HG03066 (cell line): ENCODE data around the gene TRNT1.

Experiments
- ATAC-seq: cut with Tn5 transposase; IDR thresholded peaks from one replicate; pipeline ENCODE4 v1.9.1; 2021; ENCODE audit warnings: low read depth; ENCODE audit not compliant: unreplicated experiment

The TRNT1 gene

DNA sequence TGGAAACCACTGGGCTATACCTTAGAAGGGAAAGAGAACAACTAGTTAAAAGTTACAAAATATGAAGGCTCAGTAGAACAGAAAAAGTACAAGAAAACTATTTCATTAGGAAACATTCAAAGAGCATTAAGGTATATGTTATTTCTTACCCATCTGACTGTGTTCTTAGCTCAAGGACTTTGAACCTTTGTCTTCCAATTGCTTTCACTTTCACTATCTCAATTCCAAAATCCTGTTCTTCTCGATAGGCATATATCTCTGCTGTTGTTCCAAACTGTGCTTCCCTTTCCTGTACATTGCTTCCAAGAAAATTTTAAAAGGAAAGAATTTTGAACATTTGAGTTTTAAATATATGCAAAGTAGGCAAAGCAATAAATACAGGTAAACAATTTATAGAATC lies 45.9 kb downstream of the TRNT1 start:
- no peak for ATAC-seq

DNA sequence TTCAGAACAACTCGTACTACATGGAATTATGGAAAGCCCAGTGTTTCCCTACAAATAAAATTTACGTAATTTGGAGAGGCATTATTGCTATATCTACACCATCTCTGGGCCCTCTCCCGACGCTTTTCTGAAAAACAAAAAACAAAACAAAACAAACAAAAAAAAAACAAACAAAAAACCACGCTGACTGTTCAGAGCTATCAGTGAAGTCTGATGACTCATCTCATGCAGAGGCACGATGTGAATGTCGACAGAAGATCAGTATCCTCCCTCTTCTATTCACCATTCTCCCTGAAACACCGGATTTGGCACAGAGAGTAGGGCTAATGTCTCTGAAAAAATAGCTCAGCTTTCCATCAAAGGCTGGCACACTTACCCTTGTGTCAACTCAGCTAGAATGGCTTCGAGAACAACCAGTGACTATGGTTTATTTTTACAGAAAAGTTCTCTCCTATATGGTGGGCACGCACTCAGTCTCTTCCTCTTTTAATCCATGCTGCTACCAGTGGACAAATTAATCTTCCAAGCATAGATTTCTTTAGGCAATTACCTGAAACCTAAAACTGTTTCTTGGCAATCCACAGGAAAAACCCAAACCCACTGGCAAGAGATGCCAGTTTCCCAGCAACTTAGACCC lies 51.2 kb downstream of the TRNT1 start:
- ATAC-seq = no peak

DNA sequence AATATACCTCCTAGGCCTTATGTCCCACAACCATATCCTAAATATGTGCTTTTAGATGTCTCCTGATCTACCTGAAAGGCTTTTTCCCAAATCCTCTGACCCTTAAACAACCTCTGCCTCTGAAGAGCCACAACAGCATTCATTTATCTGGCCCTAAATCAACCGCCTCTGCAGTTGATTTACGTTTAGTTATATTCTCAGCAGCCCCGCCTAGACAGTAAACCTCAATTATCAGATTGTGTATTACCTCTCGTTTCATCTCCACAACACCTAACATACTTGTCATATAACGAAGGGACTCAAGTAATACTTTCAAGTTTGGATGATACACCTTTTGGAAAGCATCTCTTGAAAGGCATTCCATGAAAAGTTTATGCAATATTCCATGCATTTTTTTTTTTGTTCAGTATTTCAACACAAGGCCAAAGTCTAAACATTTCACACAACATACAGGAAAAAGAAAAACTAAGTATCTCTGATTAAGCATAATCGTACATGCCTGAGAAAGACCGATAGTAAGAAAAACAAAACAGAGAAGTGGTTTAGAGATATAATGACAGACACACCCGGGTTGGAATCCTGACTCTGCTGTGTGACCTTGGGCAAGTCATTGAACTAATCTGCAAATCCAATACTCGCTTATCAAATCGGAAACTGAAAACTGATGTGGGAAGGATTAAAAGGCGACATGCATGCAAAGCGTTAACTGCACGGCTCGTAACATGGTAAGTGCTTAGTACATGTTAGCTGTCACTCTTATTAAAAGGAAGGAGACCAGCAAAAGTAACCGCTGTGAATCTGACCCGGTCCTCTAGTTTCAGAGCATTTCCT lies 52.0 kb downstream of the TRNT1 start:
- no peak for ATAC-seq

DNA sequence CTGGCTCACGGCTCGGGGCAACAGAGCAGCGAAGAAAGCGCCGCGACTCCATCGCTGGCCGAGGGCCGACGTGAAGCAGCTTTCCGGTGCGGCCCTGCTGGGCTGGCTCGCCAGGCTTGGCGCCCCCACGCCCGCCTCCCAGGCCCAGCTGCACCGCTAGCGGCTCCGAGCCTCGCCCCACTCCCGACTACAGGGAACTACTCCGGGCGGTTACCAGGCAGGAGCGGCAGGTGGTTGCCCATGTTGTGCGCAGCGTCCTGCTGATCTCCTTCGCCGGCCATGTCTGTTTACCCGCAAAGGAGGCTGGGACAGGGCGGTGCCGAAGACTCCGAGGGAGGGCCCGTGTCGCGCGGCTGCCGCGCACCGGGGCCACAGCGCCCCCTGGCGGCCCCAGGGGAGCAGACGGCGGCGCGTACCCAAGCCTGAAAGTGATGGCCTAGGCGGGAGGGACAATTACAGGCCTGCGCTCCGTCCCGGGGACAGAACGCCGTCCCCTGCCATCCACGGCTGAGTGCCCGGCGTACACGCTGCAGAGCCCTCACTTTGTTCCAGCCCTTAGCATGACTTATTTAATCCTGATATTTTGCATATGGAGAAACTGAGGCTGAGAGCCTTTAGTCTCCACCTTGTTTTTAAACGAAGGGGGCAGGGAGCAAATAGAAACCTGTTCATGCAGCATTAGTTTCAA lies 52.8 kb downstream of the TRNT1 start, which contains the start of gene CRBN:
Gene CRBN (minus strand): TSS at position 285 of the 688 bp plus-strand sequence. CDS start 4 bp downstream, at position 281.
- ATAC-seq = peak; percentile 99

DNA sequence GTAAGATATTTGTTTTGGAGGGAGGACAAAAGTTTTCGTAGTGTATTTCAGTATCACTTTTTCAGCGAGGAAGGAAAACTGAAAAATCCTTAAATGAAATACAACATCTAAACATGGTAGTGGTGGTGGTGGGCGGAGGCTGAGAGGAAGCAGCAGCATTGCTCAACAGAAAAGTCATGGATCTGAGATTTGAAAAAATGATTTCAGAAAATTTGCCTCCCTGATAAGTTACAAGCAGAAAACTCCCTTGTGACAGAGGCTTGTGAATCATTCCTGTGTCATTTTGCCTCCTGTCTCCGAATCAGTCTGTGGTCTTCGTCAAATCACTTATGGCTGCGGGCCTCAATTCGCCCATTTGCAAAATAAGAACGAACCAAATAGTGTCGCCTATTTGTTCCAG lies 53.7 kb downstream of the TRNT1 start:
- ATAC-seq = no peak

DNA sequence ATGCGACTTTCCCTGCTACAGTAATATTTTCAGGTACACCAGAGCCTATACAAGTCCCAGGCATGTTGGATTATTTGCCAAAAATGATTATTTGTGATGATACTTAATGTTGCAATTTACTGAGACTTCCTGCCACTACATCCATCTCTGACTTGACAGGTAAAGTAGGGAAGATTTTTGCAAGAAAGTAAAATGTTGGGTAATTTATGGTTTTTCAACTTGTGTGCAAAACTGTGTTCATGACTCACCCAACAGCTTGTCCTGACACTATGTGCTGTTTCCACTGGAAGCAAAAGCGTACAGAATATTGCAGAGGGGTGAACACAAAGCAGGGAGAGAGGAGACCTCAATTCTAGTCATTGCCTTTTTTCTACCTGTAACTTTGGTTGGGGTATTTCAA lies 58.1 kb downstream of the TRNT1 start:
- ATAC-seq = no peak

DNA sequence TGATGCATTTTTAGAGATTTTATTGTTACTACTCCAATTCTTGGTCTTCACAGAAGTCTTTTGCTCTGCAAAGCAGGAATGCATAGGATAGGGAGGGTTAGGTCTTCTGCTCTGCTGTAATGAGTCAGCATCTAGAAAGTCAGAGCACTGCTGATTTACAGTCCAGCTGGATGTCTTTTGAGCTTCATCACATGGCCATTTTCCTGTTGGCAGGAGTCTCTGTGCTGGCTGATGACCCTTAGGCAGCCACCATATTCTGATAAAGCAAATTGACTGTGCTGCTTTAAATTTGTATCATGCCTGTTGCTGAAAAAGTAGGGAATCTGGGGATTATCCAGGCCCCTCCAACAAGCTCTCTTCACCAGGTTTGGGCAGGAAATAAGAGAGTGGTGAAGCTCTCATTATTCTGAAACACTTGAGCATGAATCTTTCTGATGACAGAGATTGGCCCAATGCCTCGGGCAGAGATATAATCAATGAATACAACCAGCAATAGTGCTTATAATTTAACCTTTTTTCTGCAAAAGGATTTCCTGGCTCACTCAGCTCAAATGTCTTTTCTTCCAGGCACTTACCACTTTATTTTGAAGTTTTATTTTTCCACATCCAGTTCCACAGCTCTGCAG lies 62.5 kb downstream of the TRNT1 start:
- ATAC-seq = no peak

DNA sequence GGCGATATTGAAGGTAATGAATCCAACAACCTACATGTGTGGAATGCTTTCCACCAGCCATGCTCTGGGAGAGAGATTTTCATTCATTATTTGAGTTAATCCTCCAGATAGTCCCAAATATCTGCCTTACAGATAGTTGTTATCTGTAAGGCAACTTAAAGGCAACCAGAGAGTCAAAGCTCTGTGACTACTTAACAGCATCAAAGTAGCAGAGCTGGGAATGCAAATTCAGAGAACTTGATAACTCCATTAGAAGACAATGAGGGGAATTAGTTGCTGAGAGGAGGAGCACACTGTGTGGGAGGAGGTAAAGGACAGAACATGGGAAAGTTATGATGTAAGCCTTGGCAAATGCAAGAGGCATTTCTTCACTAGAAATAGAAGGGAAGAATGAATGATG lies 63.2 kb downstream of the TRNT1 start:
- ATAC-seq = no peak

DNA sequence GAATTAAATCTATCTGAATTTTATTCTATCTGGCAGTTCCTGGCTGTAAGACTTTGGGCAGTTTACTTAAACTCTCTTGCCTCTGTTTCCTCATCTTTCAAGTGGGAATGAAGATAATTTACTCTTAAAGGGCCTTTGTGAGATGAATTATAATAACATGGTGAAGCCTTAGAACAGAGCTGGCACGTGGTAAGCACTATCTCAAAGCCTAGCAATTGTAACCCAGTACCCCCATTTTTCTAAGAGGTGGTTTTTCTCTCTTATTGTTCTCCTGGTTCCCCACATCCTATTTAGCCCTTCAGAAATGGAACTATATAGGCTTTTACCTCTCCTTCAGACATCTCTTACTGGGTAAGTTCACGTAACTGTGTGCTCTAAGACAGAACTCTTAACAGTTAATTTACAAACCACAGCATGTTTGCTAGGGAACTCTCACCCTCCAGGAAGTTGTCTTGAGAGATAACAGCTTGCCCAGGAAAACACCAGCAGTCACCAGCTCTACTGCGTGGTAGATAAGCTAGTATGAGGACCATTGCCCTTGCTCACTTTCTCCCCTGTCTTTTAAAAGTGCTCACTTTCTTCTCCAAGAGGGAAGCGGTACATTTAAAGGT lies 65.0 kb downstream of the TRNT1 start:
- ATAC-seq = no peak

DNA sequence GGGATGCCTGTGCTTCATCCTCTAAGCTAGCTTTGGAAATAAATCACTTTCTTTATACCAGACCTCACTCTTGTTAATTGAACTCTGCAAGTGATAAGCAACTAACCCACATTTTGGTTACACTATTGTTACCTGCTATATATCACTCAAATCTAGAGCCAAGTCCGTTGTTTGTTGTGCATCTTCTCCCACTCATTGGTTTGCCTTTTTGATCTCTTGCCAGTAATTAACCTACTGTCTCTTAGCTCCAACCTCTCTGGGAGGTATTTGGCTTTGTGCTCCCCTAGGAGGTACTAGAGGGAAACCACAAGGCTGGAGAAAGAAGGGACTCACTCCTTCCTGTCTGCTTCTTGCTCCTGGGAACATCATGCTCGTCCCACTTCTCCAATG lies 65.5 kb downstream of the TRNT1 start:
- ATAC-seq = no peak

DNA sequence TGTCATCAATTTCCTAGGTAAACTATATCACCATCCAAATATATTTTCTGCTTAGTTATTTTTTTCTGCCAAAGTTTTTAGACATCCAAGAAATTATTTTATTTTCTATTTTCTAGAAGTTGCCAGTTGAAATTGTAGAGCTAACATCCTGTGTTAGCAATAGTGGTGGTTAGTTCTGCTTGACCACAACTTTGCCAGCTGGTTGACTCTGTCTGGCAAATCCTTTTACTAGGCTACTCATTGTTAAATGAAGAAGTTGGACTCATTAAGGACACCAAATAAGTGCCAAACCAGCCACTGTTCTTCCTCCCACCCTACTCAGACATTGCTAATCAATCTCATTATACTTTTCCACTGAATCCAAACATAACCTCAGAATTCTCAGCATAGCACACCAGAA lies 68.1 kb downstream of the TRNT1 start:
- ATAC-seq = no peak

DNA sequence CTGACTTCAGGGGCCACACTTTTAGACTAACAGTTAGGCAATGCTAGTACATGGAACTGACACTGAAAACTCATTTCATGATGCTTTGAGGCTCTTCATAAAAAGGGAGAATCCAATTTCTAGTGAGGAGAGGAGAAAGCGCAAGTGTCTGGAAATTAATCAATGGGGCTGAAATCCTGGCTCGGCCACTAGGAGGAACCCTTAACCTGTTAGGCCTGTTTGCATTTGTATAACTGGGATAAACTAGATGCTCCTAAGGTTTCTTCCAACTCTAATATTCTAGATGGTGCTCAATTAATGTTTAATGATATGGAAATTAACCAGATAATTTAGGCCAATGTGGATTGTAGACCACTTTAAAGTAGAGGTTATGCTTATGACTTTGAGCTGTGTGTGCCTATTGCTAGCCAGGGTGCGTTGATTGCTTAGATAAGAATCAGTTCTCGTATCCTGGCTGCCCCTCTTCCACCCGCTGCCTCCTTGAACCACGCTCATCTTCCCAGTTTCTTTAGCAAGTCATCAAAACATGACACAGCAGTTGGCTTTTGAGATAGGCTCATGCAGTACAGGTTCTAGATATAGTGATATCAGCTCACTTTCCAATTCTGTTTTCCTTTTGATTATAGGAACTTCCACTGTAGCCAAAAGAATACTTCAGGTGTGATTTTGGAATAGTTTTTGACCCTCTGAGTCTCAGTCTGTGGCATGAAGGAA lies 69.6 kb downstream of the TRNT1 start:
- no peak for ATAC-seq
